GM23338 (cell line): ENCODE data around the gene FAM171A2. TPM values are rescaled to one million over a fixed set of nuclear protein-coding genes. Genes with fewer than 3 reads are reported as not detected.

ENCODE experiments used
- ATAC-seq: fragments of 200-7000 bp; cut with Tn5 transposase; 3 replicates; pipeline ENCODE4 v1.9.1; 2020
- DNase-seq: peaks from one replicate; pipeline ENCODE4 v3.0.0-alpha.2; 2015; ENCODE audit warnings: low spot score
- H2AFZ ChIP-seq: fragments of 200-600 bp; sonication (generic); 2 replicates; pipeline ENCODE4 v1.8.0; 2016; ENCODE audit warnings: antibody characterized with exemption, mild to moderate bottlenecking, moderate library complexity
- H3F3A ChIP-seq: fragments of 200-600 bp; sonication (generic); replicated peaks from 2 replicates; pipeline ENCODE4 v1.8.0; 2017; ENCODE audit warnings: antibody characterized with exemption, mixed run types, low read depth
- H3K27ac ChIP-seq: fragments of 200-600 bp; sonication (generic); 2 replicates; pipeline ENCODE4 v1.6.1; 2016; ENCODE audit warnings: low read depth
- H3K27me3 ChIP-seq: fragments of 200-600 bp; sonication (generic); 2 replicates; pipeline ENCODE4 v1.8.0; 2016; ENCODE audit warnings: mild to moderate bottlenecking, mixed run types, moderate library complexity; ENCODE audit not compliant: insufficient read depth
- H3K36me3 ChIP-seq: fragments of 200-600 bp; sonication (generic); 2 replicates; pipeline ENCODE4 v1.8.0; 2016; ENCODE audit warnings: mild to moderate bottlenecking; ENCODE audit not compliant: insufficient read depth
- H3K4me1 ChIP-seq: fragments of 200-600 bp; sonication (generic); 2 replicates; pipeline ENCODE4 v1.8.0; 2016; ENCODE audit warnings: mild to moderate bottlenecking, moderate library complexity; ENCODE audit not compliant: insufficient read depth
- H3K4me2 ChIP-seq: fragments of 200-600 bp; sonication (generic); 2 replicates; pipeline ENCODE4 v1.7.1; 2017; ENCODE audit warnings: mixed run types
- H3K4me3 ChIP-seq: fragments of 200-600 bp; sonication (generic); 2 replicates; pipeline ENCODE4 v1.6.1; 2016; ENCODE audit warnings: mixed run types
- H3K79me2 ChIP-seq: fragments of 200-600 bp; sonication (generic); replicated peaks from 2 replicates; pipeline ENCODE4 v1.8.0; 2017; ENCODE audit warnings: mild to moderate bottlenecking; ENCODE audit not compliant: insufficient read depth
- H3K9me2 ChIP-seq: fragments of 200-600 bp; sonication (generic); 2 replicates; pipeline ENCODE4 v1.8.0; 2017; ENCODE audit not compliant: insufficient read depth
- H4K20me1 ChIP-seq: fragments of 200-600 bp; sonication (generic); replicated peaks from 2 replicates; pipeline ENCODE4 v1.8.0; 2017; ENCODE audit warnings: mild to moderate bottlenecking; ENCODE audit not compliant: insufficient read depth
- H3K27ac Mint-ChIP-seq: 2 replicates; pipeline ENCODE4 v1.8.0; 2020; ENCODE audit warnings: inconsistent platforms, mild to moderate bottlenecking, moderate library complexity, mixed read lengths
- H3K27me3 Mint-ChIP-seq: 3 replicates; pipeline ENCODE4 v1.8.0; 2022; ENCODE audit warnings: low read depth, mild to moderate bottlenecking, moderate library complexity, mixed read lengths, inconsistent platforms; ENCODE audit not compliant: insufficient read depth, poor library complexity
- H3K36me3 Mint-ChIP-seq: 3 replicates; pipeline ENCODE4 v1.8.0; 2021; ENCODE audit warnings: low read depth, mild to moderate bottlenecking, inconsistent platforms, moderate library complexity, mixed read lengths
- H3K4me1 Mint-ChIP-seq: 3 replicates; pipeline ENCODE4 v1.8.0; 2020; ENCODE audit warnings: mild to moderate bottlenecking, inconsistent platforms, mixed read lengths
- H3K4me3 Mint-ChIP-seq: 3 replicates; pipeline ENCODE4 v1.8.0; 2021; ENCODE audit warnings: moderate library complexity, mild to moderate bottlenecking, inconsistent platforms, mixed read lengths
- H3K9me3 Mint-ChIP-seq: 3 replicates; pipeline ENCODE4 v1.8.0; 2020; ENCODE audit warnings: moderate library complexity, mild to moderate bottlenecking, inconsistent platforms, mixed read lengths
- CREB1 ChIP-seq: fragments of 250-450 bp; sonication (Bioruptor Pico); IDR thresholded peaks from 2 replicates; pipeline ENCODE4 v1.5.0; 2020; ENCODE audit warnings: low read depth, mild to moderate bottlenecking, moderate library complexity
- CTCF ChIP-seq, 2 experiments: fragments of 200-600 bp in 1 of 2; sonication (generic) in 1 of 2; conservative IDR thresholded peaks; 2 replicates each; pipeline versions ENCODE4 v1.5.1 to v1.6.1; 2016 to 2017; ENCODE audit warnings: antibody characterized with exemption in 2 of 2, low read depth in 2 of 2, mild to moderate bottlenecking in 2 of 2, moderate library complexity in 1 of 2
- ETS1 ChIP-seq: IDR thresholded peaks from 2 replicates; pipeline ENCODE4 v1.6.1; 2016; ENCODE audit warnings: antibody characterized with exemption
- EZH2 ChIP-seq: fragments of 200-600 bp; sonication (generic); IDR thresholded peaks from one replicate; pipeline ENCODE4 v1.8.0; 2017; ENCODE audit warnings: antibody characterized with exemption, mild to moderate bottlenecking, low read depth; ENCODE audit not compliant: unreplicated experiment
- EZH2phosphoT487 ChIP-seq: fragments of 200-600 bp; sonication (generic); IDR thresholded peaks from one replicate; pipeline ENCODE4 v1.8.1; 2018; ENCODE audit warnings: antibody characterized with exemption; ENCODE audit not compliant: unreplicated experiment
- JUNB ChIP-seq: IDR thresholded peaks from one replicate; pipeline ENCODE4 v1.6.1; 2016; ENCODE audit warnings: antibody characterized with exemption; ENCODE audit not compliant: unreplicated experiment
- NANOG ChIP-seq: IDR thresholded peaks from 2 replicates; pipeline ENCODE4 v1.6.1; 2016; ENCODE audit warnings: antibody characterized with exemption, borderline replicate concordance
- POLR2AphosphoS5 ChIP-seq: IDR thresholded peaks from 2 replicates; pipeline ENCODE4 v1.6.1; 2016; ENCODE audit warnings: antibody characterized with exemption, low read depth
- REST ChIP-seq: IDR thresholded peaks from one replicate; pipeline ENCODE4 v1.6.1; 2018; ENCODE audit warnings: antibody characterized with exemption; ENCODE audit not compliant: unreplicated experiment
- STAT1 ChIP-seq: IDR thresholded peaks from one replicate; pipeline ENCODE4 v1.6.1; 2016; ENCODE audit warnings: antibody characterized with exemption; ENCODE audit not compliant: unreplicated experiment
- ZNF114 ChIP-seq: fragments of 250-450 bp; sonication (Bioruptor Pico); IDR thresholded peaks from 2 replicates; pipeline ENCODE4 v1.5.0; 2020; ENCODE audit warnings: mild to moderate bottlenecking, moderate library complexity
- ZNF331 ChIP-seq: fragments of 250-450 bp; sonication (Bioruptor Pico); IDR thresholded peaks from 2 replicates; pipeline ENCODE4 v1.5.0; 2020; ENCODE audit warnings: low read depth, mild to moderate bottlenecking, moderate library complexity
- ZNF462 ChIP-seq: fragments of 250-450 bp; sonication (Bioruptor Pico); IDR thresholded peaks from 2 replicates; pipeline ENCODE4 v1.5.0; 2020; ENCODE audit warnings: mild to moderate bottlenecking, moderate library complexity
- polyA plus RNA-seq: library from polyadenylated mRNA; unstranded; fragments of >200 nt; fragmentation: Nextera tagmentation; extraction: Ambion mirVana; gene quantifications from 2 replicates; pipeline ENCODE4 v1.2.1, GENCODE V29; 2016
- total RNA-seq: library from RNA; depleted of rRNA; stranded (reverse); fragments of >200 nt; shearing (Covaris generic); gene quantifications from 2 replicates; pipeline ENCODE4 v1.2.3, GENCODE V29; 2014

Gene FAM171A2
- total and polyA plus RNA-seq, 2 experiments from 2014 or later, result 4.1 to 35.4 TPM

GRCh38 chr17:44352828-44353671 lies 10.6 kb downstream of the FAM171A2 start:
- Mint-ChIP-seq H3K4me1 (peaks cover 7% of the 10 kb centered on the region), H3K36me3 (peaks cover 8% of the 10 kb centered on the region), H3K9me3 (peaks cover 2% of the 10 kb centered on the region; the same call in 1 of the 3 replicates), H3K27me3 (peaks cover 23% of the 10 kb centered on the region), H3K4me3 (peak overlapping the region; percentile 67), H3K27ac (no peak overlapping the region)
- Histone ChIP-seq H3K27me3 (peaks cover 8% of the 10 kb centered on the region; the same call in 1 of the 2 replicates), H2AFZ (no peak overlapping the region), H3K4me1 (peaks cover 4% of the 10 kb centered on the region; the same call in 1 of the 2 replicates), H3K4me2 (peak overlapping the region; percentile 89), H3K9me2 (no peaks in the 10 kb centered on the region), H3K4me3 (peak overlapping the region; percentile 60), H3K79me2 (no peaks in the 10 kb centered on the region), H4K20me1 (peaks cover 3% of the 10 kb centered on the region; the same call in 1 of the 2 replicates), H3K27ac (no peak overlapping the region), H3F3A (peaks cover 10% of the 10 kb centered on the region; the same call in 1 of the 2 replicates), H3K36me3 (no peaks in the 10 kb centered on the region)
- no peak for DNase-seq
- TF ChIP-seq EZH2phosphoT487, result no peak
- TF ChIP-seq ZNF331, result no peak
- no peak for TF ChIP-seq REST
- TF ChIP-seq JUNB, result no peak
- TF ChIP-seq NANOG, result no peak
- TF ChIP-seq STAT1, result no peak
- TF ChIP-seq CTCF (conservative IDR thresholded peaks at IDR 0.05; ENCODE audit: low read depth in 2 of 2), result no peak
- no peak for TF ChIP-seq EZH2
- no peak for TF ChIP-seq ZNF114 (CRISPR knock-in tag)
- no peak for TF ChIP-seq ETS1
- TF ChIP-seq POLR2AphosphoS5, result no peak
- no peak for TF ChIP-seq CREB1 (CRISPR knock-in tag)
- no peak for TF ChIP-seq ZNF462 (CRISPR knock-in tag)
- ATAC-seq, result no peak
